Calu3 (cell line): ENCODE data around the gene GAMT. TPM values are rescaled to one million over a fixed set of nuclear protein-coding genes. Genes with fewer than 3 reads are reported as not detected.
"Not testable (repeated sequence)": the region's sequence is repeated elsewhere in the genome, so short reads cannot be mapped to it uniquely, and the experiment has no call there.

Experiments used
- BruUV-seq: library from RNA; stranded (reverse); fragments of 400-500 nt; replicated peaks from 2 replicates; lab custom pipeline; 2021; lab: Mats Ljungman, UMichigan
- CTCF ChIA-PET: fragments of 300-600 bp; sonication (Branson Sonifier 250); formaldehyde crosslinking; loops from one replicate; lab custom pipeline; 2022; ENCODE audit warnings: antibody characterized with exemption; lab: Charles Lee
- DNase-seq: peaks from one replicate; pipeline ENCODE4 v3.0.0; 2022
- H3K27ac Mint-ChIP-seq: one replicate; pipeline ENCODE4 v1.8.0; 2022; ENCODE audit warnings: mixed read lengths; ENCODE audit not compliant: unreplicated experiment
- H3K27me3 Mint-ChIP-seq: one replicate; pipeline ENCODE4 v1.8.0; 2022; ENCODE audit warnings: mixed read lengths; ENCODE audit not compliant: unreplicated experiment
- H3K36me3 Mint-ChIP-seq: one replicate; pipeline ENCODE4 v1.8.0; 2022; ENCODE audit warnings: mild to moderate bottlenecking, moderate library complexity, mixed read lengths; ENCODE audit not compliant: insufficient read depth, unreplicated experiment
- H3K4me1 Mint-ChIP-seq: one replicate; pipeline ENCODE4 v1.8.0; 2022; ENCODE audit warnings: mild to moderate bottlenecking, low read depth, mixed read lengths; ENCODE audit not compliant: unreplicated experiment
- H3K4me3 Mint-ChIP-seq: one replicate; pipeline ENCODE4 v1.8.0; 2022; ENCODE audit warnings: mild to moderate bottlenecking, low read depth, moderate library complexity, mixed read lengths; ENCODE audit not compliant: unreplicated experiment
- H3K9me3 Mint-ChIP-seq: one replicate; pipeline ENCODE4 v1.8.0; 2022; ENCODE audit warnings: low read depth, mixed read lengths; ENCODE audit not compliant: unreplicated experiment
- intact Hi-C: fragments of 100-400 bp; cut with micrococcal nuclease; formaldehyde crosslinking; loops from one replicate; pipeline ENCODE4 v1.10.0; 2022; ENCODE audit not compliant: unreplicated experiment
- total RNA-seq: library from RNA; stranded (reverse); gene quantifications from 2 replicates; pipeline ENCODE4 v1.2.3, GENCODE V29; 2022
- TF ChIP-seq, protein P1 (sequence below): fragments of 200-600 bp; IDR thresholded peaks from one replicate; pipeline ENCODE4 v1.8.0; 2022; ENCODE audit warnings: antibody characterized with exemption; ENCODE audit not compliant: unreplicated experiment

Gene GAMT
- total RNA-seq, 1 experiment from 2014 or later, result 14.3 TPM

DNA sequence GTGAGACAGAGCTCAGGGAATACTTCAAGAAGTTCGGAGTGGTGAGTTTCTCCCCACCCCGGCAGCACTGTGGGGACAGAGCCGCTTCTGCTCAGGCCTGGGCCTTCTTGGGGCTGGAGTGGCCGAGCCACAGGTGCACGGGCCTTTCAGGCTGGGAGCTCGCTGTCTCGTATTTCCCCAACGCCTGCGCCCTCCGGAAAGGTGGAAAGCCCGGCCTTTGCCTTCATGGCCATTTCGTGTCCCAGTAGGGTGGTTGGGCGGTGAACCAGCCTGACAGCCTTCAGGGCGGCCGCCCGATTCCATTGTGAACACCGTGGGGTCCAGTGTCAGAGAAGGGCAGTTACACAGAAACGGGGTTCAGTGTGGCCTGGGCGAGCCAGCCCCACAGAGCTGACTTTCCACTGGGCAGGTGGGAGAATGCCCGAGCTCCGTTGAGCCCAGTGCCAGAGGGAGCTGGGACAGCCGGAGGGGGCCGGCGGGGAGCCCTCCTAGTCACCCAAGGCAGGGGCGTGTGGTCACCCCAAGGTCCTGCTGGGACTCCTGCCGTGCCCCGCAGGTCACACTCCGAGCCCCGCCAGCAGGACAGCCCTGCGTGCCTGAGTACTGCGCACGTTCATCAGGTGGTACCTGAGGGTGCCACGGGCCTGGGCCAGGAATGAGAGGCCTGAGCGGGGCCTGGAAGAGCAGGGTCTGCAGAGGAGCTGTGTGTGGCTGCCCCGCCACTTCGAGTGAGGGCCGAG is 20.0 kb upstream of the GAMT start:
- TF ChIP-seq, protein P1, sequence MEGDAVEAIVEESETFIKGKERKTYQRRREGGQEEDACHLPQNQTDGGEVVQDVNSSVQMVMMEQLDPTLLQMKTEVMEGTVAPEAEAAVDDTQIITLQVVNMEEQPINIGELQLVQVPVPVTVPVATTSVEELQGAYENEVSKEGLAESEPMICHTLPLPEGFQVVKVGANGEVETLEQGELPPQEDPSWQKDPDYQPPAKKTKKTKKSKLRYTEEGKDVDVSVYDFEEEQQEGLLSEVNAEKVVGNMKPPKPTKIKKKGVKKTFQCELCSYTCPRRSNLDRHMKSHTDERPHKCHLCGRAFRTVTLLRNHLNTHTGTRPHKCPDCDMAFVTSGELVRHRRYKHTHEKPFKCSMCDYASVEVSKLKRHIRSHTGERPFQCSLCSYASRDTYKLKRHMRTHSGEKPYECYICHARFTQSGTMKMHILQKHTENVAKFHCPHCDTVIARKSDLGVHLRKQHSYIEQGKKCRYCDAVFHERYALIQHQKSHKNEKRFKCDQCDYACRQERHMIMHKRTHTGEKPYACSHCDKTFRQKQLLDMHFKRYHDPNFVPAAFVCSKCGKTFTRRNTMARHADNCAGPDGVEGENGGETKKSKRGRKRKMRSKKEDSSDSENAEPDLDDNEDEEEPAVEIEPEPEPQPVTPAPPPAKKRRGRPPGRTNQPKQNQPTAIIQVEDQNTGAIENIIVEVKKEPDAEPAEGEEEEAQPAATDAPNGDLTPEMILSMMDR, result no peak
- Mint-ChIP-seq H3K9me3 (no peaks in the 10 kb centered on the region), H3K27me3 (no peaks in the 10 kb centered on the region), H3K4me1 (no peaks in the 10 kb centered on the region), H3K27ac (no peak overlapping the region), H3K36me3 (peaks cover 55% of the 10 kb centered on the region), H3K4me3 (no peak overlapping the region)
- CTCF ChIA-PET, result no interaction called here
- DNase-seq, result no peak
- intact Hi-C loops, result no loop called here
- no TSS peak for BruUV-seq

DNA sequence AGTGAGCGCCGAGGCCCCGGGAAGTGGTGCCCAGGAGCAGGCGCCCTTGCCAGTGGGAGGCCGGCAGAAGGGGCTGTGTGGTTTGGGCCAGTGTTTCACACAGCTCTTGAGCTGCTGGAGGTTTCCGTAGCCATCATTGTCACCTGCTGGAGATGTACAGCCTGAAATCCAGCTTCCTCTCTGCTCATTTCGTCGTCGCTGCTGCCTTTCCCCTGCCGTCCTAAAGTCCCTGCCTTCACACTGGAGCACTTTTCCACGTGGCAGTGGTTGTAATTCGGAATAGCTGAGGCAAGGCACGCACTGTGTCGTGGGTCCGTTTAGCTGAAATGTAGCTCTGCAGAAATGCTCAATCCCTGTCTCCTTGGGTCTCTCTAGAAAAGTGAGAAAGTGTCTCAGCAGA is 19.2 kb upstream of the GAMT start:
- H3K36me3 Mint-ChIP-seq, result peaks cover 56% of the 10 kb centered on the region
- CTCF ChIA-PET, result no interaction called here
- intact Hi-C loops, result no loop called here

DNA sequence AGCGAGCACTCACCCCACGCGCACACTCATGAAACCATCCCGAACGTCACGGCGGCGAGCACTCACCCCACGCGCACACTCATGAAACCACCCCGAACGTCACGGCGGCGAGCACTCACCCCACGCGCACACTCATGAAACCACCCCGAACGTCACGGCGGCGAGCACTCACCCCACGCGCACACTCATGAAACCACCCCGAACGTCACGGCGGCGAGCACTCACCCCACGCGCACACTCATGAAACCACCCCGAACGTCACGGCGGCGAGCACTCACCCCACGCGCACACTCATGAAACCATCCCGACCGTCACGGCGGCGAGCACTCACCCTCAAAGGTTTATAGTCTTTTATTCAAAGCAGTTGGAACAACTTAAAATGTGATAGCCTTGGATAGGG is 18.7 kb upstream of the GAMT start:
- intact Hi-C loops, H3K4me3 Mint-ChIP-seq, H3K27me3 Mint-ChIP-seq, CTCF ChIA-PET, BruUV-seq, H3K9me3 Mint-ChIP-seq, H3K4me1 Mint-ChIP-seq, DNase-seq, H3K27ac Mint-ChIP-seq: not testable (repeated sequence)
- H3K36me3 Mint-ChIP-seq, result peaks cover 56% of the 10 kb centered on the region

More for the DNA sequence above, 19.2 kb upstream of the GAMT start:
- no peak for DNase-seq
- no peaks in the 10 kb centered on the region for H3K9me3 Mint-ChIP-seq
- no peak overlapping the region for H3K27ac Mint-ChIP-seq
- TF ChIP-seq, protein P1, result no peak
- BruUV-seq, result no TSS peak
- H3K4me1 Mint-ChIP-seq, result no peaks in the 10 kb centered on the region
- no peaks in the 10 kb centered on the region for H3K27me3 Mint-ChIP-seq
- no peak overlapping the region for H3K4me3 Mint-ChIP-seq

DNA sequence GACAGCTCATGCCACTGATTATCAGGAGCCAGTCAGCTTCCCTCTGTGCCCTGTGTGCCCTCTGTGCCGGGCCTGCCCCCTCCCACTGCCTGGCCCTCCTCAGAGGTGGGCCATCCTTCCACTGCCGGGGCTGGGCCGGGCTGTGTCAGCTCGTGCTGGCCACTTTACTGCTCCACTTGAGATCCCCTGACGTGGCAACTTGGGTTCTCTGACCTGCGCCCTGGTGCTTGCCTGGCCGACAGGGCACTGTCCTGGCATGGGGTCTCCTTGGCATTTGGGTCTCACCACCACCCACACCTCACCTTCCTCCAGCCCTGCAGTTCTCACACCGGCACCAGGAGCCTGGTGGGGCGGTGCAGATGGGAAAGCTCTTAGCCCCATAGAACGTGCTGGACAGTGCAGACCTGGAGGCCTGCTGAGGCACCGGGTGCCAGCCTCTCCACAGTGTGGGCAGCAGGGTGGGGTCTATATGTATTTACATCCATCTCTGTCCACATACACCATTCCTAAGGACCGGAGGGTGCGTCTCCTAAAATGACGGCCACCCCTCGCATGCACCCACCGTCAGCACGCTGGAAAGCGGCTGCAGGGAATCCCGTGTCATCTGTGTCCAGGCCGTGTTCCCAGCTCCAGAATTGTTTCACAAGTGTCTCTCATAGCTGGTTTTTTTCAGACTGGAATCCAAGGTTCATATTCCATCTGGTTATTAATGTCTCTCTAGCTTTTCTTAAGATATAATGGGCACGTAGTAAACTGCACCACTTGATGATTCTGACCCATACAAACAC is 17.8 kb upstream of the GAMT start:
- H3K9me3 Mint-ChIP-seq, result no peaks in the 10 kb centered on the region
- no peaks in the 10 kb centered on the region for H3K27me3 Mint-ChIP-seq
- BruUV-seq, result no TSS peak
- peaks cover 55% of the 10 kb centered on the region for H3K36me3 Mint-ChIP-seq
- no peak overlapping the region for H3K4me3 Mint-ChIP-seq
- intact Hi-C loops, result no loop called here
- H3K4me1 Mint-ChIP-seq, result no peaks in the 10 kb centered on the region
- no peak overlapping the region for H3K27ac Mint-ChIP-seq
- CTCF ChIA-PET, result interaction anchor here (1.1 kb wide), 1 partner anchor 9 kb away, joined by 3 read pairs; no protein-coding TSS in a partner anchor
- TF ChIP-seq, protein P1, result no peak
- DNase-seq, result no peak

DNA sequence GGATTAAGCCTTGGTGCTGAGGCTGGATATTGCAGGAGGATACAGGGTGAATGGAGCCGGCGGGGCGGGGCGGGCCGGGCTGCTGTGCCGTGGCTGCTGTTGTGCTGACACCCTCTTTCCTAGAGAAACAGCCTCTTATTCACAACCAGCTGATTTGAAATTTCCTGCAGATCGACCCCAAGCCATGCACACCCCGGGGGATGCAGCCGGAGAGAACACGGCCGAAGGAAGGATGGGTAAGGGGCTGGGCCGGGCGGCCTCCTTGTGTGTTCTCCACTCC is 17.1 kb upstream of the GAMT start:
- no peak for DNase-seq
- Mint-ChIP-seq H3K4me1 (no peaks in the 10 kb centered on the region), H3K36me3 (peaks cover 49% of the 10 kb centered on the region), H3K9me3 (no peaks in the 10 kb centered on the region), H3K27me3 (no peaks in the 10 kb centered on the region), H3K4me3 (no peak overlapping the region), H3K27ac (no peak overlapping the region)
- CTCF ChIA-PET, result interaction anchor here (1.1 kb wide), 1 partner anchor 8 kb away, joined by 3 read pairs; no protein-coding TSS in a partner anchor
- BruUV-seq, result no TSS peak
- TF ChIP-seq, protein P1, result no peak
- intact Hi-C loops, result no loop called here
